Bronchial epithelial cell (primary cell): ENCODE results near the gene UTRN. TPM values are rescaled to one million over a fixed set of nuclear protein-coding genes. Genes with fewer than 3 reads are reported as not detected.

Experiments used
- DNase-seq: peaks from one replicate; pipeline ENCODE4 v3.0.0-alpha.2; 2010; ENCODE audit warnings: low read depth
- FAIRE-seq: peaks from 2 replicates; lab custom pipeline; 2011; peaks lifted over from hg19 to GRCh38; lab: Jason Lieb, UNC
- H3K27me3 ChIP-seq: 2 replicates; pipeline ENCODE4 v1.5.1; 2011; ENCODE audit warnings: low read length; ENCODE audit not compliant: control insufficient read depth, insufficient read depth
- H3K36me3 ChIP-seq: 2 replicates; pipeline ENCODE4 v1.5.1; 2011; ENCODE audit warnings: low read length; ENCODE audit not compliant: control insufficient read depth, insufficient read depth
- H3K4me3 ChIP-seq: 2 replicates; pipeline ENCODE4 v1.5.1; 2011; ENCODE audit warnings: mild to moderate bottlenecking, low read depth, low read length, control low read depth
- CTCF ChIP-seq: IDR thresholded peaks from 2 replicates; pipeline ENCODE4 v1.5.1; 2011; ENCODE audit warnings: mild to moderate bottlenecking, moderate library complexity, low read length, control low read depth, inconsistent platforms; ENCODE audit not compliant: insufficient read depth, severe bottlenecking
- total RNA-seq: library from RNA; depleted of rRNA; stranded (reverse); fragments of >200 nt; gene quantifications from 2 replicates; pipeline ENCODE4 v1.2.1, GENCODE V29; 2014

Gene UTRN
- total RNA-seq, 1 donor from 2014 or later, result 38.4 TPM

- DNase-seq (peak; percentile 76), FAIRE-seq (no peak)
- Histone ChIP-seq H3K36me3 (no peaks in the 10 kb centered on the region), H3K4me3 (peak overlapping the region; percentile 31), H3K27me3 (no peaks in the 10 kb centered on the region)
- no peak for TF ChIP-seq CTCF
Measured at GRCh38 chr6:144330017-144330987, 45.2 kb downstream of the UTRN start.

GRCh38 chr6:144331491-144331969 lies 46.4 kb downstream of the UTRN start:
- peak; percentile 37 for DNase-seq
- FAIRE-seq, result no peak
- Histone ChIP-seq H3K27me3 (no peaks in the 10 kb centered on the region), H3K4me3 (peak overlapping the region; percentile 31), H3K36me3 (no peaks in the 10 kb centered on the region)
- TF ChIP-seq CTCF, result no peak

- no peak for TF ChIP-seq CTCF
- DNase-seq (no peak), FAIRE-seq (no peak)
- Histone ChIP-seq H3K4me3 (no peak overlapping the region), H3K36me3 (no peaks in the 10 kb centered on the region), H3K27me3 (no peaks in the 10 kb centered on the region)
Measured at GRCh38 chr6:144332177-144332576, 47.0 kb downstream of the UTRN start.

GRCh38 chr6:144334150-144334708 lies 49.1 kb downstream of the UTRN start:
- TF ChIP-seq CTCF, result no peak
- Histone ChIP-seq H3K4me3 (no peak overlapping the region), H3K36me3 (no peaks in the 10 kb centered on the region), H3K27me3 (no peaks in the 10 kb centered on the region)
- DNase-seq, result no peak
- FAIRE-seq, result no peak

Other genes with a start within 250 kb of the UTRN start
- 113 and 132 TPM in 2 replicates for gene SF3B5, start 189.8 kb upstream of the UTRN start, total RNA-seq
- 0.26 and 0.51 TPM in 2 replicates for gene STX11, start 134.8 kb upstream of the UTRN start, total RNA-seq